Measurements from ENCODE around the gene KEL. TPM values are rescaled to one million over a fixed set of nuclear protein-coding genes. Genes with fewer than 3 reads are reported as not detected.

The KEL gene
- total and polyA plus RNA-seq, 2 donors (not counting 3 experiments of a cell fraction or from before 2014, with no cell fraction given), result 0.30 to 1.2 TPM

- Histone ChIP-seq H3K4me2 (ENCODE audit: insufficient read depth, low read length) (no peak overlapping the region), H3K4me1 (ENCODE audit: control insufficient read depth, extremely low read depth, insufficient read depth, low read length) (no peaks in the 10 kb centered on the region), H3K27me3 (ENCODE audit: control insufficient read depth in 2 of 2, insufficient read depth in 2 of 2, low read length in 2 of 2) (peaks cover 0 to 2% of the 10 kb centered on the region in 2 experiments), H3K79me2 (ENCODE audit: control insufficient read depth, insufficient read depth, low read length) (no peaks in the 10 kb centered on the region), H2AFZ (ENCODE audit: low read depth, low read length) (no peak overlapping the region), H3K9ac (replicated peaks; ENCODE audit: extremely low read depth, insufficient read depth, low read length) (no peak overlapping the region), H3K9me1 (replicated peaks; ENCODE audit: control insufficient read depth, extremely low read depth, insufficient read depth, low read length) (no peaks in the 10 kb centered on the region), H4K20me1 (replicated peaks; ENCODE audit: control insufficient read depth, extremely low read depth, insufficient read depth, low read length) (no peaks in the 10 kb centered on the region), H3K9me3 (replicated peaks; ENCODE audit: control insufficient read depth, insufficient read depth, low read length) (no peaks in the 10 kb centered on the region), H3K27ac (ENCODE audit: insufficient read depth, low read depth, low read length) (no peak overlapping the region), H3K36me3 (ENCODE audit: control insufficient read depth in 2 of 2, extremely low read depth in 1 of 2, insufficient read depth in 2 of 2, low read length in 2 of 2) (no peaks in the 10 kb centered on the region), H3K4me3 (replicated peaks in 1 of 3; ENCODE audit: insufficient read depth in 1 of 3, low read depth in 1 of 3, low read length in 3 of 3) (no peak overlapping the region)
- FAIRE-seq (no peak), DNase-seq (ENCODE audit: low read depth, low spot score) (no peak)
- BruUV-seq (replicated peaks), result no TSS peak
- ChIA-PET CTCF (interaction anchor here (1.0 kb wide), 1 partner anchor 295 kb away, joined by 3 read pairs; no protein-coding TSS in a partner anchor), POLR2A (no interaction called here)
- TF ChIP-seq FOS (IDR thresholded peaks at IDR 0.05; ENCODE audit: borderline replicate concordance, insufficient read depth, low read length), result no peak
- TF ChIP-seq MYC (IDR thresholded peaks at IDR 0.05; ENCODE audit: low read depth, low read length), result no peak
- no peak for TF ChIP-seq MAX (IDR thresholded peaks at IDR 0.05; ENCODE audit: insufficient read depth, insufficient read length)
- no peak for TF ChIP-seq POLR2A (IDR thresholded peaks at IDR 0.05; ENCODE audit: low read depth, low read length)
- TF ChIP-seq EZH2 (IDR thresholded peaks at IDR 0.05; ENCODE audit: borderline replicate concordance, low read depth, low read length, severe bottlenecking), result no peak
- no peak for TF ChIP-seq JUN (IDR thresholded peaks at IDR 0.05; ENCODE audit: borderline replicate concordance, insufficient read depth, insufficient read length, low read depth)
- no peak for TF ChIP-seq GATA2 (IDR thresholded peaks at IDR 0.05; ENCODE audit: insufficient read depth, insufficient read length, low read depth, low read length)
- TF ChIP-seq CTCF (IDR thresholded peaks at IDR 0.05; ENCODE audit: extremely low read depth in 1 of 2, insufficient read depth in 1 of 2, low read depth in 1 of 2, low read length in 2 of 2), result no peak
- no peak for TF ChIP-seq POLR2AphosphoS5 (IDR thresholded peaks at IDR 0.05; ENCODE audit: insufficient read depth, low read depth, low read length)
- dilution Hi-C loops (cut with MboI; ENCODE audit: extremely low pct_ligation_motif_present, low sequenced_read_pairs), result no loop called here
- intact Hi-C loops (cut with micrococcal nuclease), result no loop called here
Measured at GRCh38 chr7:142898377-142899170, 63.6 kb downstream of the KEL start.
